HG02938 (cell line): ENCODE results near the gene P3H1.
A peak's percentile ranks its signal among the peaks of the same experiment; 100 is the strongest.
"Not testable (repeated sequence)": the region's sequence is repeated elsewhere in the genome, so short reads cannot be mapped to it uniquely, and the experiment has no call there.

Experiments used
- ATAC-seq: cut with Tn5 transposase; IDR thresholded peaks from one replicate; pipeline ENCODE4 v1.9.1; 2021; ENCODE audit warnings: mild to moderate bottlenecking, moderate library complexity; ENCODE audit not compliant: unreplicated experiment

P3H1 gene, protein sequence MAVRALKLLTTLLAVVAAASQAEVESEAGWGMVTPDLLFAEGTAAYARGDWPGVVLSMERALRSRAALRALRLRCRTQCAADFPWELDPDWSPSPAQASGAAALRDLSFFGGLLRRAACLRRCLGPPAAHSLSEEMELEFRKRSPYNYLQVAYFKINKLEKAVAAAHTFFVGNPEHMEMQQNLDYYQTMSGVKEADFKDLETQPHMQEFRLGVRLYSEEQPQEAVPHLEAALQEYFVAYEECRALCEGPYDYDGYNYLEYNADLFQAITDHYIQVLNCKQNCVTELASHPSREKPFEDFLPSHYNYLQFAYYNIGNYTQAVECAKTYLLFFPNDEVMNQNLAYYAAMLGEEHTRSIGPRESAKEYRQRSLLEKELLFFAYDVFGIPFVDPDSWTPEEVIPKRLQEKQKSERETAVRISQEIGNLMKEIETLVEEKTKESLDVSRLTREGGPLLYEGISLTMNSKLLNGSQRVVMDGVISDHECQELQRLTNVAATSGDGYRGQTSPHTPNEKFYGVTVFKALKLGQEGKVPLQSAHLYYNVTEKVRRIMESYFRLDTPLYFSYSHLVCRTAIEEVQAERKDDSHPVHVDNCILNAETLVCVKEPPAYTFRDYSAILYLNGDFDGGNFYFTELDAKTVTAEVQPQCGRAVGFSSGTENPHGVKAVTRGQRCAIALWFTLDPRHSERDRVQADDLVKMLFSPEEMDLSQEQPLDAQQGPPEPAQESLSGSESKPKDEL

DNA sequence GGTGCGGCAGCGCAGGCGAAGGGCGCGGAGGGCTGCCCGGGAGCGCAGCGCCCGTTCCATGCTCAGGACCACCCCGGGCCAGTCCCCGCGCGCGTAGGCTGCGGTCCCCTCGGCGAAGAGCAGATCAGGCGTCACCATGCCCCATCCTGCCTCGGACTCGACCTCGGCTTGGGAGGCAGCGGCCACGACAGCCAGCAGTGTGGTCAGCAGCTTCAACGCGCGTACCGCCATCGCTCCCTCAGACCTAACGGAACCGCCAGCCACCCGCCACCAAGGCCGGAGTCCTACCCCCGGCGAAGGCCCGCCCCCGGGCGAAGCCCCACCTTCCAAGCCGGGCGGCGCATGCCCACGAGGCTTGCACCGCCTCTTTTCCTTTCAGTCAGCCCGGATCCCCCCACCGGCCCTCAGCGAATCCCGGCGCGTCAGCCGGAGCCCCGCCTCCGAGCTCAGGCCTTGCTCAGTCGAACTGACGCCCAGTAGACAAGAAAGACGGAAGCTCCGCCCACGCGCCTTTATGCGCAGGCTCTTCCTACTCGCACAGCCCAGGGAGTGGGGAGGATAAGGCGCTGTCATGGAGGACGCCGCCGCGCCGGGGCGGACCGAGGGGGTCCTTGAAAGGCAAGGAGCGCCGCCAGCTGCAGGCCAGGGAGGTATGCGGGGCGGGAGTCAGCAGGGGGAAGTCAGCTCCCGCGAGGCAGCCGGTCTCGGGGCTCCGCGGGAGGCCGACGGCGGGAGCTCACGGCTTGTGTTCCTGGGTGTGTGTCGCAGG is at the start of gene P3H1, which contains the start of gene C1orf50:
Gene P3H1 (minus strand): TSS at position 288 of the 769 bp plus-strand sequence. CDS start 57 bp downstream, at position 231.
Gene C1orf50 (plus strand): TSS at position 509 of the 769 bp plus-strand sequence. CDS start 63 bp downstream, at position 572.
- peak; percentile 85 for ATAC-seq

DNA sequence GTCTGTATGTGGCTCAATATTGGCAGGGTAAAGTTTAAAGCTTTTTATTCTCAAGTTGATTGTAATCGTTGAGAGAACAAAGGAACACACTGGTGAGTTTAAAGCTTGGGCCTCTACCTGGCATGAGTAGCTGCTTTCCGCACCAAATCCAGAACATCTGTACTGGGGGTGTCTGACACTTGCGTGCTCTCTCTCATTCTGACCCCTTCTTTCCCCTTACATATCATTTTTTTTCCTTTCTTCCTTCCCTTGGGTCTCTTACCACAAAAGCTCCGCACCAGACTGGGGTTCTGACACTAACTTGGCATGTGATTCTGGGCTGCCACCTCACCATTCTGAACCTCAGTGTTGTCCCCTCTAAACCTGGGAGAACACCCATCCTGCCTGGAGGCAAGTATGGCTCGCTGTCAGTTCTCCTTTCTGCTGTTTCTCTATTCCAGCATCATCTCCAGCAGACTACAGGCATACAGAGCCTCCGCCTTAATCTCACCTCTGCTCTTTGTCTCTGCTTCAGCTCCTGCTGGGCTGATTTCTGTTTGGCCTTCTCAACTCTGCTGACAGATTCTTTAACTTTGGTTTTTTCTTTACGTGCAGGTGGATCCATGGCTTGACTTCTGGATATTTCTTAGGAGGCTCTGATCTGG is 49.2 kb upstream of the P3H1 start:
- ATAC-seq, result no peak

DNA sequence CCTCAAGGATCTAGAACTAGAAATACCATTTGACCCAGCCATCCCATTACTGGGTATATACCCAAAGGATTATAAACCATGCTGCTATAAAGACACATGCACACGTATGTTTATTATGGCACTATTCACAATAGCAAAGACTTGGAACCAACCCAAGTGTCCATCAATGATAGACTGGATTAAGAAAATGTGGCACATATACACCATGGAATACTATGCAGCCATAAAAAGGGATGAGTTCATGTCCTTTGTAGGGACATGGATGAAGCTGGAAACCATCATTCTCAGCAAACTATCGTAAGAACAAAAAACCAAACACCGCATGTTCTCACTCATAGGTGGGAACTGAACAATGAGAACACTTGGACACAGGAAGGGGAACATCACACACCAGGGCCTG is 48.0 kb upstream of the P3H1 start:
- ATAC-seq, result not testable (repeated sequence)

DNA sequence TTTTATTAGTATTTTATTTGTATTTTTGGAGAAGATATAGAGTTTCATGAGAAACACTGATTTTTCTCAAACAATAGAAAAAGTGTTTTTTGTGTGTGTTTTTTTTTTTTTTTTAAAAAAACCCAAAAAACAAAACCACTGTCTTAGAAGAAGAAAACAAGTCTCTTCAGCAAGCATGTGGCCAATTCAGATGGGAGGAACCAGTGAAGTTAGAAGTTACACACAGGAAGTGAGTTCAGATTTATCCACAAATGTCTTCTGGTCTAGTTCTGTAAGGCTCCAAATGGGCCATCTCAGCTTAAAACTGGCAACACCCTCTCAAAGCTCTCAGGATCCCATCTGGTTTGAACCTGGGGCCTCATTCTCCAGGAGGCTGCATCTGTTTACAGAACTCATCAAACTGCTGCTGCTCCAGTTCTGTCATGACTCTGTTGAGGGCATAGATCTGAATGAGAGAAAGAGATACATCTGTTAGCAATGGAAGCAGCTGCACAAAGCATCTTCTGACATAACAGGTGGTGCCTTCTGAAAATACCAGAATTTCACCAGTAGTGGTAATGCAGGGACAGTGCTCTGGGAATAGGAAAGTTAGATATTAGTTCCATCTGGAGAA is 40.3 kb upstream of the P3H1 start:
- ATAC-seq, result no peak

DNA sequence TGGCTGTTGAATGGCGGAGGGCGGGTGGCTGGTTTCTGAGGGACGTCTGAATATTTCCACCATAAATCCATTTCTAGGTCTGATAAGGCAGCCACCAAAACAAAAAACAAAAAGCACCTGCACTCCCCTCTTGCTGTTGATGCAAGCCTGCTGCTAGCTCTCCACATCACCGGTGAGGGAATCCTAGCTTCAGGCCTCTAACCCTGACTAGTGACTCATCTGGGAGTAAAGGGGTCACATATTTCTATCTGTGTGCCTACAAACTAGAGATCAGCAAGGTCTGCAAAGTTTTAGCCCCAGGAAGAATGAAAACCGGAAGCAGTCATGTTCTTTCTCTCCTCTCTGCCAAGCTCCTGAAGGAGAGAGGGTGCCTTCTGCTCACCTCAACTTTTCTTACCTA is 39.8 kb upstream of the P3H1 start:
- ATAC-seq, result no peak

DNA sequence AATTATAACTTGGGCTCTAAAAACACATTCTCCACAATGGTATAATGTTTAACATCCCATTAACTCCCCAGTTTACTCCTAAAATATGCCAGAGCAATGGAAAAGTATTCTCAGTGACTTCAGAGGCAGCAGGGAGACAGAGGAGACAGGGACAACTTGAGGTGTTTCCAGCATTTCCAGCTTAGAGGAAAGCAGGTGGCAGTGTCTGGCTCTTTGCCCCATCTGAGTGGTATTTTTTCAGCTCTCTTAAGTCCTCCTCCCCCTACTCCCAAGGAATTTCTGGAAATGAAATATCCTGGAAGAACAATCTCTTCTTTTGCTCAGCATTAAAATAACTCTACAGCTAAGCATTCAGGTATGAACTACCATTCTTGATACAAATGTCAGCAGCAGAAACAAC is 39.3 kb upstream of the P3H1 start:
- ATAC-seq, result no peak

DNA sequence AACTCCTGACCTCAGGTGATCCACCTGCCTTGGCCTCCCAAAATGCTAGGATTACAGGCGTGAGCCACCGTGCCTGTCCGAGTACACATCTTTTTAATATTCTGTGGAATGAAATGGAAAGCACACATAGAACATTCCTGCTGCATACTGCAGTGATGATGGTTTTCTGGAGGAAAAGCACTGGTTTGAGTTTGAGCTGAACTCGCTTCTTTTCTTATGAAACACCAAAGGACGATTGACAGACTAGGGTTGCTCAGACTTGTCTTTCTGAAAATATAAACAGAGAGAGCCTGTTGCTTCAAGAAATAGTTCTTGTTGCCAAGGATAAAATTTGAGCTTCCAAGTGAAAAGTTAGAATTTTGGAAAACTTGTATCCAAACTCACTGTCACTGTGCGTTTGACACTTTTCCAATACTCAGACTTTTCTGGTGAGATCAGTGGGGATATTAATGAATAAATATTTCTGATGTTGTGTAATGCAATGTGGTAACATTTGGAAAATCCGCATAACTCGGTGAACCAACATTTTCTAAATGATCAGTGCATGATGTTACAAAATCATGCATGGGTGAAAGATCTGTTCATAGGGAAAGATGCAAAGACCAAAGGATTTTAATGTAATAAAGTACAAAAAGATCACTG is 35.1 kb upstream of the P3H1 start:
- no peak for ATAC-seq

DNA sequence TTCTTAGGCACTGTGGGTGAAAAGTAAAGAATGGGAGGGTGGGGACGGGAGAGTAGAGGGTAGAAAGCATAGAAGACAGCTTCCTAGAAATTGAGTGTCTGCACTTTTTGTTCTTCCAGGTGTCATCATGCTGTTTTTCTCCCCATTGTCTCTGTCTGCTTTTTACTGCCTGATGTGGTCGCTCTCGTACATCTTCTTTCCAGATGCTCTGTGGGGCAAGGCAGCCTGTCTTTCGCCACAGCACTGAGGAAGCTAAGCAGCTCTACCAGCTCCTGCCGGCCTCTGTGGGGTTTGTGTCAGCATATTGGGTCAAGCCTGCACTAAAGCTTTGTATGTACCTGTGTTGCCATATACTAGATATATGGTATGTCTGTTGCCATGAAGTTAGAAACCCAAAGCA is 31.2 kb upstream of the P3H1 start:
- ATAC-seq, result no peak

DNA sequence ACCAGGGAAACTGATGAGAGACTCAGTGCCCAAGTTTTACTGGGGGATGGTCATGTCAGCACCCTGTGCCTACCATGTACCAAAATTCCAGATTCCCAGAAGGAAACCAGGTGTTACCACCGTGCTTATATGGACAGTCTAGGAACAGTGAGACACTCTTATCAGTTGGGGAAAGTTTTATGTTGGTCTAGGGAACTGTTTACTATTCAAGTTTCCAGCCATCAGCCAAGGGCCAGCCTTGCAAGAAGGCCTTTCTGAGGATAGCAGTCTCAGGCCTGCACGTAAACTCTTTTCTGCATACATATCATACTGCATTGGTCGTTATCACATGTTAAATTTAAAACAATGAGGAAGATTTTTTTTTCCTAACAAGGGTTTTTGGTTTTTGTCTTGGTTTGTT is 30.6 kb upstream of the P3H1 start:
- no peak for ATAC-seq

DNA sequence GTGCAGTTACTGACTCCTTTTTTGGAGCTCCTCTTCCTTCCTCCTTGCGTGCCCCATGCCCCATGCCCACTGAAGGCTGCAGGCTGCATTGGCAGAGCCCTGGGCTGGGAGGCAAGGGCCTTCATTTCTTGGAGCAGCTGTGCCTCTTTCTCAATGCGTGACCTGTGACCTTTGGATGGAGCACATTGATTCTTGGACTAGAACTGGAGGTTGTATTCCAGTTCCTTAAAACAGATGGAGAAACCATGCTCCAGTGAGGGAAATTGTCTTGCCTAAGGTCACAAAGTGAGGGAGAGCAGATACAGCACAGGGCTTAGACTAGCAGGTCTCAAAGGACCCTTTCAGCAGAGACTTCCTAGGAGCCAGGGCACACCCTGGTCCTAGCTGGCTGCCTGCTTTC is 27.0 kb upstream of the P3H1 start:
- ATAC-seq, result no peak

DNA sequence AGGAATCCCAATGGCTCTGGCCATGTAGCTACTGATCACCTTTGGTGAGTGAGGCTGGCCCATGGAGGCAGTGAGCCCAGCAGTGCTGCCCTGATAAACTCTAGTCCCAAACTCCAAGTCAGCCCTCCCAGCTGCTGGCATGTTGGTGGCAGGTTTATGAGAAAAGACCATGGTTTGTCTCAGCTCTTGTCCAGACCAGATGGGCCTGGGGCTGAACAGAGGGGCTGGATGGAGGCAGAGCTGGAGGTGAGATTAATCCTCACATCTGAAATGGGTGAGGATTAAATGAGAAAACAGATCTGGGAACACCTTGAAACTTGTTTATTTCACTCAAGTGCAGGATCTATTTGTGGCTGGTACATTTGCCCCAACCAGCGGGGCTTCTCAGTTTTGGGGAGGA is 21.2 kb upstream of the P3H1 start:
- no peak for ATAC-seq

DNA sequence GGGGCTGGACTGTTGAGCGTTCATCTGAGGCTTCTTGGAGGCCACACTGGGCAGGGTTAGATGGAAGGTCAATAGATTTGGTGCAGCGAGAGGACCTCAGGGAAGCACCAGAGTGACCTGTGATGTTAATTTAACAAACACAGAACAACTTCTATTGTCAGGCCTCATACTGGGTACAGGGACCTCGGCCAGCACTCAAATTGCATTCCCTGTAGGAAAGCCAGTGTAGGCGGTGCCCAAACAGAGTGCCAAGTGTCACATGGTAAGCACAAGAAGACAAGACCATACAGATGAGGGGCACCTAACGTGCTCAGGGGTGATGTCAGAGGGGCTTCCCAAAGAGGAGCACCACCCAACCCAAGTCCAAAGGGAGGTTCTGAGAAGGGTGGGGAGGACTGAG is 19.3 kb upstream of the P3H1 start:
- no peak for ATAC-seq

DNA sequence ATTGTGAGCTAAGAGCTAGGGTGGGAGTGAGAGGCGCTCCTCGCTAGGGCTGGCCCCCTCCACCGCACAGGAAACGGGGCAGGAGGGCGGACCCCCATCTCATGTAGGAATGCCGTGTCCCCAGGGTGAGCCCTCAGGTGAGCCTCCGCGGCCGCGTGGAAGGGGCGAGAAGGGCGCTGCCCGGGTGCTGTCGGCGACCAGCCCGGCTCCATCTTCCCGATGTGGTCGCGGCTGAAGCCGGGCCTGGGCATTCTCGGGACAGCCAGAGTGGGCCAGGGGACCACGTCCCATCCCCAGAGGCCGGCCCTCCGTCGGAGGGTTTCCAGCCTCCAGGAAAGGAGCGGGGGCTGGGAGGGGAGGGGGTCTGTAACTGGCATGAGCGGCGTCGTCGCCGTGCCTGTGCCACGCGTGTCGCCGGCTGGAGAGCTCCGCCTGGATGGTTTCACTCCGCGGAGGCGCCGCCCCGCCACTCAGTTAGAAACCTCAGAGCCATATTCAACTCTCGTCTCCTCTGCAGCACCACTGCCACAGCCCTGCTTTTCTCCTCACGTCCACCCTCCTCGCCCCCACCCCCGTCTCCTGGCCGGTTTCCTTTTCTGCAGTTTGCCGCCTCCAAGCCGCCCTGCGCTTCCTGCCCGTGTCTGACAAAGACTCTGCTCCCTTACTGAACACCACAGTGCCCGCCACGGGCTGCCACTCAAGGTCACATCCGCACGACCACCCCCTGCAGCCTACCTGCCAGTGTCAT is 18.3 kb upstream of the P3H1 start, which contains the start of gene TMEM269:
Gene TMEM269 (plus strand): TSS at position 46 of the 748 bp plus-strand sequence. CDS start 4,903 bp downstream, outside the sequence.
- ATAC-seq, result no peak

DNA sequence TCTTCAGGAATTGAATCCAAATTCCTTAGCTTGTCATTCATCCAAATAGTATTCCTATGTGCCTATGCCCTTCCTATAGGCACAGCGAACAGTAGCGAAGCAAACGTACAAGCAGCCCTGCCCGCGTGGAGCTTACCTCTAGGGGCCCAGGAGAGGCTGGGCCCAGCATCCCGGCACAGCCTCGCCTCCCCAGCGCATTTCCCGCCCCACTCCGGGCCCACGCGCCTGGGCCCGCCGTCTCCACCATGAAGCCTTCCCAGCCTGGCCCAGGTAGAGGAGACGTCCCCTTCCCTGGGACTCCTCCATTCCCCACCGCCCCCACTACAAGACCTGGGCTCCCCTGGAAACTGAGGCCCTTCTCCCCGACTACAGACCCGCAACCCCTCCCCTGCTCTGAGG is 17.7 kb upstream of the P3H1 start:
- ATAC-seq, result no peak

DNA sequence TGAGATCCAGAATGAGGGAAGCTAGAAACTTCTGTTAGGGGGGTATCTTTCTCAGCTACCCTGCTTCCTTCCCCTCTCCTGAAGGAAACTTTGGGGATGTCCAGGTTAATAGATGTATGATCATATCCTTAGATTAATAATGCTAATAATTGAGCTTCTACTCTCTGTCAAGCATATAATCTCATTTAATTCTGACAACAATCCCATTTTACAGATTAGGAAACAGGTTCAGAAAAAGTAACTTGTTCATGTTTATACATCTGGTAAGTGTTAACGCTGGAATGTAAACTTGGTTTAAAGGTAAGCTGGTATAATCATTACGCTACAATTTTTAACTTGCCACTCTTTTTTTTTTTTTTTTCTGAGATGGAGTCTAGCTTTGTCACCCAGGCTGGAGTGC is 16.3 kb upstream of the P3H1 start:
- no peak for ATAC-seq

DNA sequence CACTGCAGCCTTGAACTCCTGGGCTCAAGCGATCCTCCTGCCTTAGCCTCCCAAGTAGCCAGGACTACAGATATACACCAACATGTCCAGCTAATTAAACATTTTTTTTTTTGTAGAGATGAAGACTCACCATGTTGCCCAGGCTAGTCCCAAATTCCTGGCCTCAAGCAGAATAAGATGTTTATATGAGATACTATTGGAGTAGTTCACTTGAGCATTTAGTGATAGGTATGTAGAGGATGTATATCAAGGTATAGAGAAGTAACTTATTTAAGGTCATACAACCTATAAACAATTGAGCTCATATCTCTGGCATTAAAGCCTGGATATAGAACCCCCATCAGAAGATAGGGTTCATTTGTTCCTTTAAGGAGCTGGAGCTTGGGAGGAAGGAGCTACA is 13.3 kb upstream of the P3H1 start:
- ATAC-seq, result no peak

DNA sequence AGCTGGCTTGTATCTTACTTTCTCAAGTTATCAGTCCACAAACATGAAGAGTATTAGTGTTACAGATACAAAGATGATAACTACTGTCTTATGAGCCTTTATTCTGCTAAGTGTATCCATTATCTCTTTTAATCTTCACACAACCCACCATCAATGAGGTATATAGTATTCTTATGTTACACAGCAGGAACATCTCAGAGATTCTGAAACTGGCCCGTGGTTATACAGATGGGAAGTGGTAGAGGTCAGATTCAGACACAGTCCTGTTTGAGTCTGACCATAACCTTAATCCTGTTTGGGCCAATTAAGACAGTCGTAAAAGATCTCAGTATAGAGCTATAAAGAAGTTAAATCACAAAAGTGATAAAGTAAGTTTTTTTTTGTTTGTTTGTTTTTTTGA is 12.9 kb upstream of the P3H1 start:
- no peak for ATAC-seq

DNA sequence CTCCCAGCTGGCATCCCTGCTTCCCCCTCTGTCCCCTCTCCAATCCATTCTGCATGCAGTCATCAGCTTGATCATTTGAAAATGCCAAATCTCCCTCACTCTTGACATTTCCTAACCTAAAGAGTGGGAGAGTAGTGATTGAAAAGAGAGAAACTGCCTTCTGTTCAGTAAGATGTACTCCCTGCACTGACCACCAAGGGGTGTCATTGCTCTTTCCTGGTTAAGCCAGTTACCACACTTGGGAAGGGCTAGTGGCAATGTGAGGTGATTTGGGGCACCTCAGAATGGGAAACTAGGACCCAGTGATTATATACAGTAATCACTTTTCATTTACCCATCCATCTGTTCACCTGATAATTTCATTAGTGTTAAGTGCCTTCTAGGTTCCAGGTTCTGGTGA is 11.0 kb upstream of the P3H1 start:
- no peak for ATAC-seq

DNA sequence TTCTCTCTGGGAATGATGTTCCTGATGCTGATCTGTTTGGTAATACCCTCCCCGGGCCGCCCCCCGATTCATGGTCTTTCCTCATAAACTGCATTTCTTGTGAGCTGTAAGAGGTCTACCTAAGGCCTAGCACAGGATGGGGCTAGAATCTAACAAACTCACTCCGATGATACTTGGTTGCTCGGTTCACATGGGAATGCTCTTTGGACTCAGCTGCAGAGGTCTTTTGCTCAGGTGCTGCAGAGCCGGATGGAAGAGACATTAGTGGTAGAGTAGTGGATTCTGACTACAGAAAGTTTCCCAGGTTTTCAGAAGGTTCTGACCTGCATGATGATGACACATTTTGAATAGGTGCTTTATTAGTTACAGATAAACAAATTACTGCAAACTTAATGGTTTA is 9.7 kb upstream of the P3H1 start:
- ATAC-seq, result no peak
